Progenitor cell of endocrine pancreas (in vitro differentiated cells): ENCODE results near the gene OR5T1. TPM values are rescaled to one million over a fixed set of nuclear protein-coding genes. Genes with fewer than 3 reads are reported as not detected.

Experiments
- DNase-seq: peaks from one replicate; pipeline ENCODE4 v3.0.0; 2021; ENCODE audit warnings: low spot score; ENCODE audit not compliant: unreplicated experiment
- H3K27ac Mint-ChIP-seq: 2 replicates; pipeline ENCODE4 v1.8.0; 2021; ENCODE audit warnings: mild to moderate bottlenecking, moderate library complexity, mixed read lengths
- H3K27me3 Mint-ChIP-seq: 2 replicates; pipeline ENCODE4 v1.8.0; 2021; ENCODE audit warnings: mixed read lengths
- H3K36me3 Mint-ChIP-seq: 2 replicates; pipeline ENCODE4 v1.8.0; 2022; ENCODE audit warnings: mixed read lengths; ENCODE audit not compliant: insufficient read depth
- H3K4me1 Mint-ChIP-seq: 2 replicates; pipeline ENCODE4 v1.8.0; 2021; ENCODE audit warnings: low read depth, mixed read lengths
- H3K4me3 Mint-ChIP-seq: 2 replicates; pipeline ENCODE4 v1.8.0; 2021; ENCODE audit warnings: low read depth, mild to moderate bottlenecking, moderate library complexity, mixed read lengths
- H3K9me3 Mint-ChIP-seq: 2 replicates; pipeline ENCODE4 v1.8.0; 2021; ENCODE audit warnings: low read depth, mixed read lengths
- CTCF ChIP-seq: fragments of 200-600 bp; sonication (generic); IDR thresholded peaks from one replicate; pipeline ENCODE4 v1.5.0; 2021; ENCODE audit warnings: antibody characterized with exemption, mild to moderate bottlenecking; ENCODE audit not compliant: unreplicated experiment
- long read RNA-seq: library from polyadenylated mRNA; unstranded; transcript quantifications from one replicate; pipeline ENCODE4 v2.0.0, GENCODE V29; 2020
- total RNA-seq: library from RNA; stranded (reverse); gene quantifications from 2 replicates; pipeline ENCODE4 v1.2.1, GENCODE V29; 2021

OR5T1 gene
- total RNA-seq, result not detected in 2 replicates
- long read RNA-seq, result 0 reads

- H3K36me3 Mint-ChIP-seq, result no peaks in the 10 kb centered on the region
Observed at GRCh38 chr11:56273854-56274253, at the start of gene OR5T1. Gene OR5T1, plus strand, starts transcription at chr11:56274154. Its CDS starts 1,485 bp downstream, at chr11:56275639.

GRCh38 chr11:56234155-56234554 lies 39.8 kb upstream of the OR5T1 start, which contains the start of gene OR5T2:
Gene OR5T2, minus strand, starts transcription at chr11:56234255. Its CDS starts 1,193 bp downstream, at chr11:56233062.
- no peak for TF ChIP-seq CTCF
- no peak for DNase-seq
- H3K27ac Mint-ChIP-seq, result no peak within 1 kb of the TSS

More at GRCh38 chr11:56273854-56274253, at the start of gene OR5T1:
- Mint-ChIP-seq H3K27ac (no peak within 1 kb of the TSS), H3K4me1 (peaks cover 2% of the 10 kb centered on the region), H3K9me3 (peaks cover 19% of the 10 kb centered on the region), H3K27me3 (no peaks in the 10 kb centered on the region), H3K4me3 (no peak within 1 kb of the TSS)
- no peak for TF ChIP-seq CTCF
- no peak for DNase-seq

GRCh38 chr11:56251954-56252353 lies 22.0 kb upstream of the OR5T1 start, which contains the start of gene OR5T3:
Gene OR5T3, plus strand, starts transcription at chr11:56252254. Its CDS starts 0 bp downstream, at chr11:56252254.
- no peak for DNase-seq
- Mint-ChIP-seq H3K27me3 (no peaks in the 10 kb centered on the region), H3K4me1 (peaks cover 28% of the 10 kb centered on the region), H3K27ac (no peak within 1 kb of the TSS), H3K9me3 (peaks cover 12% of the 10 kb centered on the region), H3K4me3 (no peak within 1 kb of the TSS), H3K36me3 (peaks cover 5% of the 10 kb centered on the region)
- no peak for TF ChIP-seq CTCF

More at GRCh38 chr11:56234155-56234554, 39.8 kb upstream of the OR5T1 start, which contains the start of gene OR5T2:
- Mint-ChIP-seq H3K4me3 (no peak within 1 kb of the TSS), H3K9me3 (peaks cover 16% of the 10 kb centered on the region), H3K27me3 (no peaks in the 10 kb centered on the region), H3K36me3 (no peaks in the 10 kb centered on the region), H3K4me1 (no peaks in the 10 kb centered on the region)

DNA sequence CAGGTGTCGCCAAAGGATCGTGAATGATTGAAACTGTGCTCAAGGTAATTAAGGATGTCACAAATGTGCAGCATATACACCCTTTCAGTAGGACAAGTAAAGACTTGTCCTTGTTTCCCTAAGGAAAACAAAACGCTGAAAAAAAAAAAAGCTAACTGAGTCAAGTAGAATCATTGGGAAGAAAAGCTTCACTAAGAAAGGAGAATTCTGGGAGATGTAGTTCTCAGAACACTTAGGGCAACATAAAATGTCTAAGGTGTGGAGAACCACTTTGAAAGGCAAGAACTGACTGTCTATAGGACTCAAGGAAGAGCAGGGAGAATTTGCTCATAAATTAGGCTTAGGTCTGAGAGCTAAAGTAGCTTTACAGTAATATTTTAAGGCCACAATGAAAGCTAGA lies 2.9 kb upstream of the OR5T1 start:
- DNase-seq, result no peak
- H3K4me3 Mint-ChIP-seq, result no peak overlapping the region
- no peaks in the 10 kb centered on the region for H3K27me3 Mint-ChIP-seq
- peaks cover 2% of the 10 kb centered on the region for H3K4me1 Mint-ChIP-seq
- H3K36me3 Mint-ChIP-seq, result peaks cover 7% of the 10 kb centered on the region
- no peak for TF ChIP-seq CTCF
- H3K9me3 Mint-ChIP-seq, result peaks cover 23% of the 10 kb centered on the region
- H3K27ac Mint-ChIP-seq, result no peak overlapping the region

DNA sequence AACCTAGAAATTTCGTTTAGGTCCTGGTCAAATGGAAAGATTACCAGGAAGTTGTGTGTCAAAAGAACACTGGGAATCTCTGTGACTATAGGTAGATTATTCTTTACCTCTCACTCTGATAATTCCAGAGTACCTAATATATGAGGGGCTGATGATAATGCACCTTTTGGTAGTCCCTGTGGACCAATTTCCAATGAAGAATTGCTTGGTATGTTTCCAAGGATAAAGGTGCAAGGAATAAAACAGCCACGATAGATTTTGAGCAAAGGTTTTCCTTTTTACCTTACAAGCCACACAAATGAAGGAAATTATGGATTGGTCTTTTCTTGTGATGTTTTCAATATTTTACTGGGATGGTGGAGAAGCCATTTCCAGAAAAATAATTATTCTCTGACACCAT lies 18.2 kb downstream of the OR5T1 start, which contains the start of gene OR8H1:
TSS of gene OR8H1 (minus strand) at position 101 of the 400 bp plus-strand sequence. CDS start 1,192 bp downstream, outside the sequence.
- no peaks in the 10 kb centered on the region for H3K4me1 Mint-ChIP-seq
- H3K36me3 Mint-ChIP-seq, result no peaks in the 10 kb centered on the region
- no peaks in the 10 kb centered on the region for H3K9me3 Mint-ChIP-seq
- no peak for DNase-seq
- no peak for TF ChIP-seq CTCF
- H3K27ac Mint-ChIP-seq, result no peak within 1 kb of the TSS
- no peaks in the 10 kb centered on the region for H3K27me3 Mint-ChIP-seq
- no peak within 1 kb of the TSS for H3K4me3 Mint-ChIP-seq
